GM23338 (cell line): ENCODE results near the gene B4GALNT2. TPM values are rescaled to one million over a fixed set of nuclear protein-coding genes. Genes with fewer than 3 reads are reported as not detected.

ENCODE experiments used
- ATAC-seq: fragments of 200-7000 bp; cut with Tn5 transposase; 3 replicates; pipeline ENCODE4 v1.9.1; 2020
- DNase-seq: peaks from one replicate; pipeline ENCODE4 v3.0.0-alpha.2; 2015; ENCODE audit warnings: low spot score
- H2AFZ ChIP-seq: fragments of 200-600 bp; sonication (generic); 2 replicates; pipeline ENCODE4 v1.8.0; 2016; ENCODE audit warnings: antibody characterized with exemption, mild to moderate bottlenecking, moderate library complexity
- H3F3A ChIP-seq: fragments of 200-600 bp; sonication (generic); replicated peaks from 2 replicates; pipeline ENCODE4 v1.8.0; 2017; ENCODE audit warnings: antibody characterized with exemption, mixed run types, low read depth
- H3K27ac ChIP-seq: fragments of 200-600 bp; sonication (generic); 2 replicates; pipeline ENCODE4 v1.6.1; 2016; ENCODE audit warnings: low read depth
- H3K27me3 ChIP-seq: fragments of 200-600 bp; sonication (generic); 2 replicates; pipeline ENCODE4 v1.8.0; 2016; ENCODE audit warnings: mild to moderate bottlenecking, mixed run types, moderate library complexity; ENCODE audit not compliant: insufficient read depth
- H3K36me3 ChIP-seq: fragments of 200-600 bp; sonication (generic); 2 replicates; pipeline ENCODE4 v1.8.0; 2016; ENCODE audit warnings: mild to moderate bottlenecking; ENCODE audit not compliant: insufficient read depth
- H3K4me1 ChIP-seq: fragments of 200-600 bp; sonication (generic); 2 replicates; pipeline ENCODE4 v1.8.0; 2016; ENCODE audit warnings: mild to moderate bottlenecking, moderate library complexity; ENCODE audit not compliant: insufficient read depth
- H3K4me2 ChIP-seq: fragments of 200-600 bp; sonication (generic); 2 replicates; pipeline ENCODE4 v1.7.1; 2017; ENCODE audit warnings: mixed run types
- H3K4me3 ChIP-seq: fragments of 200-600 bp; sonication (generic); 2 replicates; pipeline ENCODE4 v1.6.1; 2016; ENCODE audit warnings: mixed run types
- H3K79me2 ChIP-seq: fragments of 200-600 bp; sonication (generic); replicated peaks from 2 replicates; pipeline ENCODE4 v1.8.0; 2017; ENCODE audit warnings: mild to moderate bottlenecking; ENCODE audit not compliant: insufficient read depth
- H3K9me2 ChIP-seq: fragments of 200-600 bp; sonication (generic); 2 replicates; pipeline ENCODE4 v1.8.0; 2017; ENCODE audit not compliant: insufficient read depth
- H4K20me1 ChIP-seq: fragments of 200-600 bp; sonication (generic); replicated peaks from 2 replicates; pipeline ENCODE4 v1.8.0; 2017; ENCODE audit warnings: mild to moderate bottlenecking; ENCODE audit not compliant: insufficient read depth
- H3K27ac Mint-ChIP-seq: 2 replicates; pipeline ENCODE4 v1.8.0; 2020; ENCODE audit warnings: inconsistent platforms, mild to moderate bottlenecking, moderate library complexity, mixed read lengths
- H3K27me3 Mint-ChIP-seq: 3 replicates; pipeline ENCODE4 v1.8.0; 2022; ENCODE audit warnings: low read depth, mild to moderate bottlenecking, moderate library complexity, mixed read lengths, inconsistent platforms; ENCODE audit not compliant: insufficient read depth, poor library complexity
- H3K36me3 Mint-ChIP-seq: 3 replicates; pipeline ENCODE4 v1.8.0; 2021; ENCODE audit warnings: low read depth, mild to moderate bottlenecking, inconsistent platforms, moderate library complexity, mixed read lengths
- H3K4me1 Mint-ChIP-seq: 3 replicates; pipeline ENCODE4 v1.8.0; 2020; ENCODE audit warnings: mild to moderate bottlenecking, inconsistent platforms, mixed read lengths
- H3K4me3 Mint-ChIP-seq: 3 replicates; pipeline ENCODE4 v1.8.0; 2021; ENCODE audit warnings: moderate library complexity, mild to moderate bottlenecking, inconsistent platforms, mixed read lengths
- H3K9me3 Mint-ChIP-seq: 3 replicates; pipeline ENCODE4 v1.8.0; 2020; ENCODE audit warnings: moderate library complexity, mild to moderate bottlenecking, inconsistent platforms, mixed read lengths
- CREB1 ChIP-seq: fragments of 250-450 bp; sonication (Bioruptor Pico); IDR thresholded peaks from 2 replicates; pipeline ENCODE4 v1.5.0; 2020; ENCODE audit warnings: low read depth, mild to moderate bottlenecking, moderate library complexity
- ETS1 ChIP-seq: IDR thresholded peaks from 2 replicates; pipeline ENCODE4 v1.6.1; 2016; ENCODE audit warnings: antibody characterized with exemption
- EZH2 ChIP-seq: fragments of 200-600 bp; sonication (generic); IDR thresholded peaks from one replicate; pipeline ENCODE4 v1.8.0; 2017; ENCODE audit warnings: antibody characterized with exemption, mild to moderate bottlenecking, low read depth; ENCODE audit not compliant: unreplicated experiment
- JUNB ChIP-seq: IDR thresholded peaks from one replicate; pipeline ENCODE4 v1.6.1; 2016; ENCODE audit warnings: antibody characterized with exemption; ENCODE audit not compliant: unreplicated experiment
- NANOG ChIP-seq: IDR thresholded peaks from 2 replicates; pipeline ENCODE4 v1.6.1; 2016; ENCODE audit warnings: antibody characterized with exemption, borderline replicate concordance
- POLR2AphosphoS5 ChIP-seq: IDR thresholded peaks from 2 replicates; pipeline ENCODE4 v1.6.1; 2016; ENCODE audit warnings: antibody characterized with exemption, low read depth
- REST ChIP-seq: IDR thresholded peaks from one replicate; pipeline ENCODE4 v1.6.1; 2018; ENCODE audit warnings: antibody characterized with exemption; ENCODE audit not compliant: unreplicated experiment
- STAT1 ChIP-seq: IDR thresholded peaks from one replicate; pipeline ENCODE4 v1.6.1; 2016; ENCODE audit warnings: antibody characterized with exemption; ENCODE audit not compliant: unreplicated experiment
- ZNF331 ChIP-seq: fragments of 250-450 bp; sonication (Bioruptor Pico); IDR thresholded peaks from 2 replicates; pipeline ENCODE4 v1.5.0; 2020; ENCODE audit warnings: low read depth, mild to moderate bottlenecking, moderate library complexity
- polyA plus RNA-seq: library from polyadenylated mRNA; unstranded; fragments of >200 nt; fragmentation: Nextera tagmentation; extraction: Ambion mirVana; gene quantifications from 2 replicates; pipeline ENCODE4 v1.2.1, GENCODE V29; 2016
- total RNA-seq: library from RNA; depleted of rRNA; stranded (reverse); fragments of >200 nt; shearing (Covaris generic); gene quantifications from 2 replicates; pipeline ENCODE4 v1.2.3, GENCODE V29; 2014
- TF ChIP-seq, protein P1 (sequence below): fragments of 250-450 bp; sonication (Bioruptor Pico); IDR thresholded peaks from 2 replicates; pipeline ENCODE4 v1.5.0; 2020; ENCODE audit warnings: mild to moderate bottlenecking, moderate library complexity
- TF ChIP-seq, protein P2 (sequence below), 2 experiments: fragments of 200-600 bp in 1 of 2; sonication (generic) in 1 of 2; conservative IDR thresholded peaks; 2 replicates each; pipeline versions ENCODE4 v1.5.1 to v1.6.1; 2016 to 2017; ENCODE audit warnings: antibody characterized with exemption in 2 of 2, low read depth in 2 of 2, mild to moderate bottlenecking in 2 of 2, moderate library complexity in 1 of 2

Gene B4GALNT2
- total and polyA plus RNA-seq, 2 experiments from 2014 or later: not detected

- ATAC-seq (no peak), DNase-seq (no peak)
- Histone ChIP-seq H3K4me2 (no peak overlapping the region), H3K27ac (no peak overlapping the region), H3K36me3 (no peaks in the 10 kb centered on the region), H3K79me2 (no peaks in the 10 kb centered on the region), H4K20me1 (no peaks in the 10 kb centered on the region), H3F3A (no peaks in the 10 kb centered on the region), H3K4me3 (no peak overlapping the region), H2AFZ (no peak overlapping the region), H3K4me1 (no peaks in the 10 kb centered on the region), H3K27me3 (no peaks in the 10 kb centered on the region), H3K9me2 (no peaks in the 10 kb centered on the region)
- Mint-ChIP-seq H3K9me3 (peaks cover 27% of the 10 kb centered on the region), H3K4me1 (no peaks in the 10 kb centered on the region), H3K4me3 (no peak overlapping the region), H3K27ac (no peak overlapping the region), H3K27me3 (peaks cover 8% of the 10 kb centered on the region), H3K36me3 (no peaks in the 10 kb centered on the region)
- TF ChIP-seq ZNF331 (CRISPR knock-in tag): no peak
- TF ChIP-seq CREB1 (CRISPR knock-in tag): no peak
- TF ChIP-seq, protein P1, sequence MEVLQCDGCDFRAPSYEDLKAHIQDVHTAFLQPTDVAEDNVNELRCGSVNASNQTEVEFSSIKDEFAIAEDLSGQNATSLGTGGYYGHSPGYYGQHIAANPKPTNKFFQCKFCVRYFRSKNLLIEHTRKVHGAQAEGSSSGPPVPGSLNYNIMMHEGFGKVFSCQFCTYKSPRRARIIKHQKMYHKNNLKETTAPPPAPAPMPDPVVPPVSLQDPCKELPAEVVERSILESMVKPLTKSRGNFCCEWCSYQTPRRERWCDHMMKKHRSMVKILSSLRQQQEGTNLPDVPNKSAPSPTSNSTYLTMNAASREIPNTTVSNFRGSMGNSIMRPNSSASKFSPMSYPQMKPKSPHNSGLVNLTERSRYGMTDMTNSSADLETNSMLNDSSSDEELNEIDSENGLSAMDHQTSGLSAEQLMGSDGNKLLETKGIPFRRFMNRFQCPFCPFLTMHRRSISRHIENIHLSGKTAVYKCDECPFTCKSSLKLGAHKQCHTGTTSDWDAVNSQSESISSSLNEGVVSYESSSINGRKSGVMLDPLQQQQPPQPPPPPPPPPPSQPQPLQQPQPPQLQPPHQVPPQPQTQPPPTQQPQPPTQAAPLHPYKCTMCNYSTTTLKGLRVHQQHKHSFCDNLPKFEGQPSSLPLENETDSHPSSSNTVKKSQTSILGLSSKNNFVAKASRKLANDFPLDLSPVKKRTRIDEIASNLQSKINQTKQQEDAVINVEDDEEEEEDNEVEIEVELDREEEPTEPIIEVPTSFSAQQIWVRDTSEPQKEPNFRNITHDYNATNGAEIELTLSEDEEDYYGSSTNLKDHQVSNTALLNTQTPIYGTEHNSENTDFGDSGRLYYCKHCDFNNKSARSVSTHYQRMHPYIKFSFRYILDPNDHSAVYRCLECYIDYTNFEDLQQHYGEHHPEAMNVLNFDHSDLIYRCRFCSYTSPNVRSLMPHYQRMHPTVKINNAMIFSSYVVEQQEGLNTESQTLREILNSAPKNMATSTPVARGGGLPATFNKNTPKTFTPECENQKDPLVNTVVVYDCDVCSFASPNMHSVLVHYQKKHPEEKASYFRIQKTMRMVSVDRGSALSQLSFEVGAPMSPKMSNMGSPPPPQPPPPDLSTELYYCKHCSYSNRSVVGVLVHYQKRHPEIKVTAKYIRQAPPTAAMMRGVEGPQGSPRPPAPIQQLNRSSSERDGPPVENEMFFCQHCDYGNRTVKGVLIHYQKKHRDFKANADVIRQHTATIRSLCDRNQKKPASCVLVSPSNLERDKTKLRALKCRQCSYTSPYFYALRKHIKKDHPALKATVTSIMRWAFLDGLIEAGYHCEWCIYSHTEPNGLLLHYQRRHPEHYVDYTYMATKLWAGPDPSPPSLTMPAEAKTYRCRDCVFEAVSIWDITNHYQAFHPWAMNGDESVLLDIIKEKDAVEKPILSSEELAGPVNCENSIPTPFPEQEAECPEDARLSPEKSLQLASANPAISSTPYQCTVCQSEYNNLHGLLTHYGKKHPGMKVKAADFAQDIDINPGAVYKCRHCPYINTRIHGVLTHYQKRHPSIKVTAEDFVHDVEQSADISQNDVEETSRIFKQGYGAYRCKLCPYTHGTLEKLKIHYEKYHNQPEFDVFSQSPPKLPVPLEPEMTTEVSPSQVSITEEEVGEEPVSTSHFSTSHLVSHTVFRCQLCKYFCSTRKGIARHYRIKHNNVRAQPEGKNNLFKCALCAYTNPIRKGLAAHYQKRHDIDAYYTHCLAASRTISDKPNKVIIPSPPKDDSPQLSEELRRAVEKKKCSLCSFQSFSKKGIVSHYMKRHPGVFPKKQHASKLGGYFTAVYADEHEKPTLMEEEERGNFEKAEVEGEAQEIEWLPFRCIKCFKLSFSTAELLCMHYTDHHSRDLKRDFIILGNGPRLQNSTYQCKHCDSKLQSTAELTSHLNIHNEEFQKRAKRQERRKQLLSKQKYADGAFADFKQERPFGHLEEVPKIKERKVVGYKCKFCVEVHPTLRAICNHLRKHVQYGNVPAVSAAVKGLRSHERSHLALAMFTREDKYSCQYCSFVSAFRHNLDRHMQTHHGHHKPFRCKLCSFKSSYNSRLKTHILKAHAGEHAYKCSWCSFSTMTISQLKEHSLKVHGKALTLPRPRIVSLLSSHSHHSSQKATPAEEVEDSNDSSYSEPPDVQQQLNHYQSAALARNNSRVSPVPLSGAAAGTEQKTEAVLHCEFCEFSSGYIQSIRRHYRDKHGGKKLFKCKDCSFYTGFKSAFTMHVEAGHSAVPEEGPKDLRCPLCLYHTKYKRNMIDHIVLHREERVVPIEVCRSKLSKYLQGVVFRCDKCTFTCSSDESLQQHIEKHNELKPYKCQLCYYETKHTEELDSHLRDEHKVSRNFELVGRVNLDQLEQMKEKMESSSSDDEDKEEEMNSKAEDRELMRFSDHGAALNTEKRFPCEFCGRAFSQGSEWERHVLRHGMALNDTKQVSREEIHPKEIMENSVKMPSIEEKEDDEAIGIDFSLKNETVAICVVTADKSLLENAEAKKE: no peak
- no peak for TF ChIP-seq POLR2AphosphoS5
- TF ChIP-seq ETS1: no peak
- TF ChIP-seq JUNB: no peak
- TF ChIP-seq, protein P2, sequence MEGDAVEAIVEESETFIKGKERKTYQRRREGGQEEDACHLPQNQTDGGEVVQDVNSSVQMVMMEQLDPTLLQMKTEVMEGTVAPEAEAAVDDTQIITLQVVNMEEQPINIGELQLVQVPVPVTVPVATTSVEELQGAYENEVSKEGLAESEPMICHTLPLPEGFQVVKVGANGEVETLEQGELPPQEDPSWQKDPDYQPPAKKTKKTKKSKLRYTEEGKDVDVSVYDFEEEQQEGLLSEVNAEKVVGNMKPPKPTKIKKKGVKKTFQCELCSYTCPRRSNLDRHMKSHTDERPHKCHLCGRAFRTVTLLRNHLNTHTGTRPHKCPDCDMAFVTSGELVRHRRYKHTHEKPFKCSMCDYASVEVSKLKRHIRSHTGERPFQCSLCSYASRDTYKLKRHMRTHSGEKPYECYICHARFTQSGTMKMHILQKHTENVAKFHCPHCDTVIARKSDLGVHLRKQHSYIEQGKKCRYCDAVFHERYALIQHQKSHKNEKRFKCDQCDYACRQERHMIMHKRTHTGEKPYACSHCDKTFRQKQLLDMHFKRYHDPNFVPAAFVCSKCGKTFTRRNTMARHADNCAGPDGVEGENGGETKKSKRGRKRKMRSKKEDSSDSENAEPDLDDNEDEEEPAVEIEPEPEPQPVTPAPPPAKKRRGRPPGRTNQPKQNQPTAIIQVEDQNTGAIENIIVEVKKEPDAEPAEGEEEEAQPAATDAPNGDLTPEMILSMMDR (conservative IDR thresholded peaks at IDR 0.05; ENCODE audit: low read depth in 2 of 2): no peak
- no peak for TF ChIP-seq NANOG
- TF ChIP-seq STAT1: no peak
- no peak for TF ChIP-seq REST
- no peak for TF ChIP-seq EZH2
Measured at GRCh38 chr17:49168706-49169105, 36.1 kb downstream of the B4GALNT2 start.
